WTC11 (cell line): ENCODE data around the gene DNAJC16. TPM values are rescaled to one million over a fixed set of nuclear protein-coding genes. Genes with fewer than 3 reads are reported as not detected.

Experiments
- ATAC-seq: fragments of 200-7000 bp; cut with Tn5 transposase; 2 replicates; pipeline ENCODE4 v1.10.0; 2021; ENCODE audit warnings: mild to moderate bottlenecking, moderate library complexity
- CTCF ChIA-PET: fragments of 300-600 bp; sonication (Branson Sonifier 250); formaldehyde crosslinking; loops from one replicate; lab custom pipeline; 2021; ENCODE audit warnings: antibody characterized with exemption; lab: Charles Lee
- POLR2A ChIA-PET: fragments of 350-600 bp; sonication (Branson Sonifier 250); formaldehyde crosslinking; loops from one replicate; lab custom pipeline; 2021; ENCODE audit warnings: antibody characterized with exemption; lab: Charles Lee
- DNase-seq: peaks from one replicate; pipeline ENCODE4 v3.0.0; 2021; ENCODE audit warnings: low spot score
- H3K27ac Mint-ChIP-seq: 2 replicates; pipeline ENCODE4 v1.8.0; 2021; ENCODE audit warnings: mixed read lengths
- H3K27me3 Mint-ChIP-seq: 2 replicates; pipeline ENCODE4 v1.8.0; 2021; ENCODE audit warnings: low read depth, mild to moderate bottlenecking, moderate library complexity, mixed read lengths
- H3K36me3 Mint-ChIP-seq: 2 replicates; pipeline ENCODE4 v1.8.0; 2021; ENCODE audit warnings: mixed read lengths
- H3K4me1 Mint-ChIP-seq: 2 replicates; pipeline ENCODE4 v1.8.0; 2022; ENCODE audit warnings: mixed read lengths
- H3K4me3 Mint-ChIP-seq: 2 replicates; pipeline ENCODE4 v1.8.0; 2021; ENCODE audit warnings: mild to moderate bottlenecking, moderate library complexity, mixed read lengths
- H3K9me3 Mint-ChIP-seq: 2 replicates; pipeline ENCODE4 v1.8.0; 2021; ENCODE audit warnings: mixed read lengths
- ATF3 ChIP-seq: sonication (generic); formaldehyde crosslinking; conservative IDR thresholded peaks from 2 replicates; pipeline ENCODE4 v1.8.1; 2022; ENCODE audit warnings: mild to moderate bottlenecking, missing genetic modification reagents
- E2F1 ChIP-seq: sonication (generic); formaldehyde crosslinking; IDR thresholded peaks from 2 replicates; pipeline ENCODE4 v1.8.0; 2022; ENCODE audit warnings: mild to moderate bottlenecking, missing genetic modification reagents
- ETV6 ChIP-seq: sonication (generic); formaldehyde crosslinking; IDR thresholded peaks from 2 replicates; pipeline ENCODE4 v1.8.1; 2022; ENCODE audit warnings: mild to moderate bottlenecking, missing genetic modification reagents
- GRHL2 ChIP-seq: fragments of 250-450 bp; sonication (Bioruptor Pico); IDR thresholded peaks from 2 replicates; pipeline ENCODE4 v1.8.0; 2022; ENCODE audit warnings: mild to moderate bottlenecking, moderate library complexity; ENCODE audit not compliant: insufficient replicate concordance, severe bottlenecking
- IRF2 ChIP-seq: sonication (generic); formaldehyde crosslinking; IDR thresholded peaks from 2 replicates; pipeline ENCODE4 v1.8.0; 2022; ENCODE audit warnings: low read depth, missing genetic modification reagents, borderline replicate concordance
- JUN ChIP-seq: sonication (generic); formaldehyde crosslinking; IDR thresholded peaks from 2 replicates; pipeline ENCODE4 v1.8.0; 2023; ENCODE audit warnings: mild to moderate bottlenecking, missing genetic modification reagents
- MAX ChIP-seq: sonication (generic); formaldehyde crosslinking; IDR thresholded peaks from 2 replicates; pipeline ENCODE4 v1.8.0; 2022; ENCODE audit warnings: mild to moderate bottlenecking, missing genetic modification reagents
- MXD4 ChIP-seq: fragments of 250-450 bp; sonication (Bioruptor Pico); IDR thresholded peaks from 2 replicates; pipeline ENCODE4 v1.8.0; 2021; ENCODE audit warnings: mild to moderate bottlenecking, moderate library complexity, borderline replicate concordance
- MYBL2 ChIP-seq: sonication (generic); formaldehyde crosslinking; IDR thresholded peaks from 2 replicates; pipeline ENCODE4 v1.8.1; 2023; ENCODE audit warnings: mild to moderate bottlenecking, moderate library complexity, missing genetic modification reagents
- PREB ChIP-seq: sonication (generic); formaldehyde crosslinking; IDR thresholded peaks from 2 replicates; pipeline ENCODE4 v1.8.1; 2022; ENCODE audit warnings: mild to moderate bottlenecking, missing genetic modification reagents, moderate library complexity, borderline replicate concordance
- PRRX2 ChIP-seq: fragments of 250-450 bp; sonication (Bioruptor Pico); IDR thresholded peaks from 2 replicates; pipeline ENCODE4 v1.8.0; 2021; ENCODE audit warnings: mild to moderate bottlenecking
- RELA ChIP-seq: sonication (generic); formaldehyde crosslinking; IDR thresholded peaks from 2 replicates; pipeline ENCODE4 v1.8.1; 2022; ENCODE audit warnings: missing genetic modification reagents, mild to moderate bottlenecking, borderline replicate concordance
- SOX15 ChIP-seq: fragments of 250-450 bp; sonication (Bioruptor Pico); IDR thresholded peaks from 2 replicates; pipeline ENCODE4 v1.9.0; 2021; ENCODE audit warnings: mild to moderate bottlenecking
- ZBTB21 ChIP-seq: sonication (generic); formaldehyde crosslinking; IDR thresholded peaks from 2 replicates; pipeline ENCODE4 v1.8.1; 2023; ENCODE audit warnings: mild to moderate bottlenecking, missing genetic modification reagents, borderline replicate concordance
- ZMAT4 ChIP-seq: fragments of 250-450 bp; sonication (Bioruptor Pico); IDR thresholded peaks from 2 replicates; pipeline ENCODE4 v1.9.0; 2021; ENCODE audit warnings: mild to moderate bottlenecking
- ZNF121 ChIP-seq: sonication (generic); formaldehyde crosslinking; IDR thresholded peaks from 2 replicates; pipeline ENCODE4 v1.8.0; 2023; ENCODE audit warnings: missing genetic modification reagents
- ZNF232 ChIP-seq: sonication (generic); formaldehyde crosslinking; IDR thresholded peaks from 2 replicates; pipeline ENCODE4 v1.8.0; 2022; ENCODE audit warnings: mild to moderate bottlenecking, missing genetic modification reagents
- ZNF317 ChIP-seq: sonication (generic); formaldehyde crosslinking; IDR thresholded peaks from 2 replicates; pipeline ENCODE4 v1.8.1; 2023; ENCODE audit warnings: low read depth, mild to moderate bottlenecking, moderate library complexity, missing genetic modification reagents, borderline replicate concordance
- ZNF396 ChIP-seq: fragments of 250-450 bp; sonication (Bioruptor Pico); IDR thresholded peaks from 2 replicates; pipeline ENCODE4 v1.8.0; 2021; ENCODE audit warnings: mild to moderate bottlenecking, moderate library complexity, borderline replicate concordance
- ZNF416 ChIP-seq: fragments of 250-450 bp; sonication (Bioruptor Pico); IDR thresholded peaks from 2 replicates; pipeline ENCODE4 v1.9.0; 2021; ENCODE audit warnings: mild to moderate bottlenecking, inconsistent platforms
- ZNF512 ChIP-seq: sonication (generic); formaldehyde crosslinking; IDR thresholded peaks from 2 replicates; pipeline ENCODE4 v1.8.1; 2022; ENCODE audit warnings: missing genetic modification reagents, borderline replicate concordance
- total RNA-seq: library from RNA; stranded (reverse); gene quantifications from 3 replicates; pipeline ENCODE4 v1.2.3, GENCODE V29; 2021
- TF ChIP-seq, protein P1 (sequence below): sonication (generic); formaldehyde crosslinking; IDR thresholded peaks from 2 replicates; pipeline ENCODE4 v1.8.1; 2023; ENCODE audit warnings: mild to moderate bottlenecking, missing genetic modification reagents, moderate library complexity
- TF ChIP-seq, protein P2 (sequence below): fragments of 250-450 bp; sonication (Bioruptor Pico); IDR thresholded peaks from 2 replicates; pipeline ENCODE4 v2.1.2; 2022; ENCODE audit warnings: mild to moderate bottlenecking, moderate library complexity
- TF ChIP-seq, protein P3 (sequence below): sonication (generic); formaldehyde crosslinking; IDR thresholded peaks from 2 replicates; pipeline ENCODE4 v1.8.0; 2023; ENCODE audit warnings: missing genetic modification reagents
- TF ChIP-seq, protein P4 (sequence below): sonication (generic); formaldehyde crosslinking; IDR thresholded peaks from 2 replicates; pipeline ENCODE4 v1.8.1; 2022; ENCODE audit warnings: mild to moderate bottlenecking, moderate library complexity, missing genetic modification reagents

Gene DNAJC16
- total RNA-seq, 1 experiment from 2014 or later: 16.4 TPM

- H3K27ac Mint-ChIP-seq: no peak overlapping the region
- H3K27me3 Mint-ChIP-seq: no peaks in the 10 kb centered on the region
- H3K9me3 Mint-ChIP-seq: no peaks in the 10 kb centered on the region
- peaks cover 35% of the 10 kb centered on the region for H3K36me3 Mint-ChIP-seq
- ATAC-seq: no peak
- no peak overlapping the region for H3K4me3 Mint-ChIP-seq
- no peaks in the 10 kb centered on the region for H3K4me1 Mint-ChIP-seq
- POLR2A ChIA-PET: no interaction called here
- TF ChIP-seq MAX: no peak
- TF ChIP-seq GRHL2 (CRISPR knock-in tag): no peak
- no peak for TF ChIP-seq ZNF396 (CRISPR knock-in tag)
- TF ChIP-seq MYBL2 (CRISPR knock-in tag): no peak
- TF ChIP-seq, protein P1, sequence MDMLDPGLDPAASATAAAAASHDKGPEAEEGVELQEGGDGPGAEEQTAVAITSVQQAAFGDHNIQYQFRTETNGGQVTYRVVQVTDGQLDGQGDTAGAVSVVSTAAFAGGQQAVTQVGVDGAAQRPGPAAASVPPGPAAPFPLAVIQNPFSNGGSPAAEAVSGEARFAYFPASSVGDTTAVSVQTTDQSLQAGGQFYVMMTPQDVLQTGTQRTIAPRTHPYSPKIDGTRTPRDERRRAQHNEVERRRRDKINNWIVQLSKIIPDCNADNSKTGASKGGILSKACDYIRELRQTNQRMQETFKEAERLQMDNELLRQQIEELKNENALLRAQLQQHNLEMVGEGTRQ (CRISPR knock-in tag): no peak
- TF ChIP-seq ATF3 (CRISPR knock-in tag): no peak
- TF ChIP-seq, protein P2, sequence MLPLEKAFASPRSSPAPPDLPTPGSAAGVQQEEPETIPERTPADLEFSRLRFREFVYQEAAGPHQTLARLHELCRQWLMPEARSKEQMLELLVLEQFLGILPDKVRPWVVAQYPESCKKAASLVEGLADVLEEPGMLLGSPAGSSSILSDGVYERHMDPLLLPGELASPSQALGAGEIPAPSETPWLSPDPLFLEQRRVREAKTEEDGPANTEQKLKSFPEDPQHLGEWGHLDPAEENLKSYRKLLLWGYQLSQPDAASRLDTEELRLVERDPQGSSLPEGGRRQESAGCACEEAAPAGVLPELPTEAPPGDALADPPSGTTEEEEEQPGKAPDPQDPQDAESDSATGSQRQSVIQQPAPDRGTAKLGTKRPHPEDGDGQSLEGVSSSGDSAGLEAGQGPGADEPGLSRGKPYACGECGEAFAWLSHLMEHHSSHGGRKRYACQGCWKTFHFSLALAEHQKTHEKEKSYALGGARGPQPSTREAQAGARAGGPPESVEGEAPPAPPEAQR (CRISPR knock-in tag): no peak
- no peak for TF ChIP-seq ZMAT4 (CRISPR knock-in tag)
- TF ChIP-seq ETV6: no peak
- no peak for TF ChIP-seq ZNF121 (CRISPR knock-in tag)
- TF ChIP-seq MXD4 (CRISPR knock-in tag): no peak
- TF ChIP-seq PREB: no peak
- TF ChIP-seq SOX15 (CRISPR knock-in tag): no peak
- TF ChIP-seq ZNF416: no peak
- no peak for TF ChIP-seq ZNF512 (CRISPR knock-in tag)
- no peak for TF ChIP-seq PRRX2
- TF ChIP-seq IRF2: no peak
- TF ChIP-seq, all 79 proteins: peak for 0
- no peak for DNase-seq
- CTCF ChIA-PET: no interaction called here
These were observed 44.2 kb downstream of the DNAJC16 start for GRCh38 chr1:15570861-15571260.

- no peak overlapping the region for H3K4me3 Mint-ChIP-seq
- no peaks in the 10 kb centered on the region for H3K9me3 Mint-ChIP-seq
- no peaks in the 10 kb centered on the region for H3K27me3 Mint-ChIP-seq
- peaks cover 31% of the 10 kb centered on the region for H3K36me3 Mint-ChIP-seq
- no peaks in the 10 kb centered on the region for H3K4me1 Mint-ChIP-seq
- ATAC-seq (no peak), DNase-seq (no peak)
- H3K27ac Mint-ChIP-seq: no peak overlapping the region
- TF ChIP-seq, protein P3, sequence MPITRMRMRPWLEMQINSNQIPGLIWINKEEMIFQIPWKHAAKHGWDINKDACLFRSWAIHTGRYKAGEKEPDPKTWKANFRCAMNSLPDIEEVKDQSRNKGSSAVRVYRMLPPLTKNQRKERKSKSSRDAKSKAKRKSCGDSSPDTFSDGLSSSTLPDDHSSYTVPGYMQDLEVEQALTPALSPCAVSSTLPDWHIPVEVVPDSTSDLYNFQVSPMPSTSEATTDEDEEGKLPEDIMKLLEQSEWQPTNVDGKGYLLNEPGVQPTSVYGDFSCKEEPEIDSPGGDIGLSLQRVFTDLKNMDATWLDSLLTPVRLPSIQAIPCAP (CRISPR knock-in tag): no peak
- TF ChIP-seq JUN (CRISPR knock-in tag) (no peak), RELA (CRISPR knock-in tag) (no peak), ZNF317 (no peak), ZNF232 (CRISPR knock-in tag) (no peak), E2F1 (CRISPR knock-in tag) (no peak), ZBTB21 (no peak)
- TF ChIP-seq, protein P4, sequence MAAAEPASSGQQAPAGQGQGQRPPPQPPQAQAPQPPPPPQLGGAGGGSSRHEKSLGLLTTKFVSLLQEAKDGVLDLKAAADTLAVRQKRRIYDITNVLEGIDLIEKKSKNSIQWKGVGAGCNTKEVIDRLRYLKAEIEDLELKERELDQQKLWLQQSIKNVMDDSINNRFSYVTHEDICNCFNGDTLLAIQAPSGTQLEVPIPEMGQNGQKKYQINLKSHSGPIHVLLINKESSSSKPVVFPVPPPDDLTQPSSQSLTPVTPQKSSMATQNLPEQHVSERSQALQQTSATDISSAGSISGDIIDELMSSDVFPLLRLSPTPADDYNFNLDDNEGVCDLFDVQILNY (CRISPR knock-in tag): no peak
- ChIA-PET CTCF (interaction anchor here (1.7 kb wide), 1 partner anchor 170 kb away, joined by 8 read pairs; no protein-coding TSS in a partner anchor), POLR2A (no interaction called here)
These were observed 44.6 kb downstream of the DNAJC16 start for GRCh38 chr1:15571266-15571665.
